SHP77 (cell line): ENCODE measurements around the gene SYNE2.
"Not testable (repeated sequence)": the region's sequence is repeated elsewhere in the genome, so short reads cannot be mapped to it uniquely, and the experiment has no call there.

ENCODE experiments used
- DNase-seq, 2 experiments: peaks; one replicate each; lab custom pipeline; 2025; lab: John Stamatoyannopoulos, UW

The SYNE2 gene

GRCh38 chr14:64137657-64138290, 285.0 kb downstream of the SYNE2 start:
- DNase-seq: no peak

GRCh38 chr14:64147126-64147790, 294.5 kb downstream of the SYNE2 start:
- no peak for DNase-seq

DNA sequence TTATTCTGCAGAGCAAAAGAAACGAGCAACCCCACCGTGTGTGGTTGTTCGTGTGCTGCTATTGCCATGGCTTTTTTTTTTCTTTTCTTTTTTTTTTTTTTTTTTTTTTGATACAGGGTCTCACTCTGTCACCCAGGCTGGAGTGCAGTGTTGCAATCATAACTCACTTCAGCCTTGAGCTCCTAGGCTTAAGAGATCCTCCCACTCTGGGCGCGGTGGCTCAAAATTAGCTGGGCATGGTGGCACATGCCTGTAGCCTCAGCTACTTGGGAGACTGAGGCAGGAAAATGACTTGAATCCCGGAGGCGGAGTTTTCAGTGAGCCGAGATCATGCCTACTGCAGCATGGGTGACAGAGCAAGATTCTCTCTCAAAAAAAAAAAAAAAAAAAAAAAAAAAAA, 297.1 kb downstream of the SYNE2 start:
- no peak for DNase-seq

DNA sequence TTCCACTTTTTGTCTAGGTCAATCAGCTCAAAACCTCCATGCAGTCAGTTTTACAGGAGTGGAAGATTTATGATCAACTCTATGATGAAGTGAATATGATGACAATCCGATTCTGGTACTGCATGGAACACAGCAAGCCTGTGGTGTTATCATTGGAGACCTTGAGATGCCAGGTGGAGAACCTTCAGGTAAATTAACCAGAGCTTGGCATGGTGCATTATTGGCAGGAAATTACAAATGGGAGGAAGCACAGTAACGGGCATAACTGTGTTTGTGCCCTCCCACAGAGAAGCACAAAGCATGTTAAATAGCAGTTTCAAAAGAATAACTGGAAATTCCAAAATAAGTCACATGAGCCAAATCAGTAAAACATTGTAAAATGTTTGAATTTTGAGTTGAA, 305.8 kb downstream of the SYNE2 start:
- no peak for DNase-seq

GRCh38 chr14:64159588-64159987, 306.8 kb downstream of the SYNE2 start:
- no peak for DNase-seq

DNA sequence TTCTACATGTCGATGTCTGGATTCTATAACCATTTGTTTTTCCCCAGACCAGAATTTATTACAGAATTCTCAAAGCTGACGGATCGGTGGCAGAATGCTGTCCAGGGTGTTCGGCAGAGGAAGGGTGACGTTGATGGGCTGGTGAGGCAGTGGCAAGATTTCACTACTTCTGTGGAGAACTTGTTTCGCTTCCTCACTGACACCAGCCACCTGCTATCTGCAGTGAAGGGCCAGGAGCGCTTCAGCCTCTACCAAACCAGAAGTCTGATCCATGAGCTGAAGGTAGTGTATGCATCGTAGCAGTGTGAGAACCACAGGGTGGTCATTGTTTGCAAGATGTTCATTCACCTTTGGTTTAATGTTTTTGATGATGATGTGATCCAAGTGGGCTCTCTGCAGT, 317.4 kb downstream of the SYNE2 start:
- no peak for DNase-seq

- no peak for DNase-seq
Observed at GRCh38 chr14:64174922-64175782, 322.3 kb downstream of the SYNE2 start.

DNA sequence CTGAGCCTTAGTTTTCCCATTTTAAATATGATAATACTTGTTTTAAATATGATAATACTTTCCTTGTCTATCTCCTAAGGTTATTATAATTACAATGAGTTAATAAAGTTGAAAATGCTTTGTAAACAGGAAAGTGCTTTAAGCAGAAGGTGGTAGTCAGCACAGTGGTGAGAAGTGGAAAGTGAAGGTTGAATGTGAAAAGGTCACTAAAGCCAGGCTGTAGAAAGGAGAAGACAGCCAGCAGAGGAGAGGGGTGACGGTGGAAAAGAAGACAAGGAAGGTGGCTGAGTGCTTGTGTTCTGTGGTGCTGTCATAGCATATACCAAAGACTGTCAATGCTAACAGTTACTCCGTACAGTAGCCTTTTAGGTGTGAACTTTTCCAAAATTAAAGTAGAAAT, 323.5 kb downstream of the SYNE2 start:
- no peak for DNase-seq

DNA sequence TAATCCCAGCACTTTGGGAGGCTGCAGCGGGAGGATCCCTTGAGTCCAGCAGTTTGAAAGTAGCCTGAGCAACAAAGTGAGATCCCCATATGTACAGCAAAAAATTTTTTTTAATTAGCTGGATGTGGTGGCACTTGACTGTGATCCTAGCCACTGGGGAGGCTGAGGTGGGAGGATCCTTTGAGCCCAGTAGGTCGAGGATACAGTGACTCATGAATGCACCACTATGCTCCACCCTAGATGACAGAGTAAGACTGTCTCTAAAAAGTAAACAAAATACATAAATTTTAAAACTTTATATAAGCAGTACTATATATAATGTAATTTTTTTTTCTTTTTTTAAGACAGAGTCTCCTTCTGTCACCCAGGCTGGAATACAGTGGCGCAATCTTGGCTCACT, 326.0 kb downstream of the SYNE2 start:
- DNase-seq: no peak

- not testable (repeated sequence) for DNase-seq
Observed at GRCh38 chr14:64182908-64183307, 330.1 kb downstream of the SYNE2 start.

- DNase-seq: no peak
Observed at GRCh38 chr14:64184103-64184729, 331.4 kb downstream of the SYNE2 start.

GRCh38 chr14:64185184-64185583, 332.4 kb downstream of the SYNE2 start:
- DNase-seq: no peak

DNA sequence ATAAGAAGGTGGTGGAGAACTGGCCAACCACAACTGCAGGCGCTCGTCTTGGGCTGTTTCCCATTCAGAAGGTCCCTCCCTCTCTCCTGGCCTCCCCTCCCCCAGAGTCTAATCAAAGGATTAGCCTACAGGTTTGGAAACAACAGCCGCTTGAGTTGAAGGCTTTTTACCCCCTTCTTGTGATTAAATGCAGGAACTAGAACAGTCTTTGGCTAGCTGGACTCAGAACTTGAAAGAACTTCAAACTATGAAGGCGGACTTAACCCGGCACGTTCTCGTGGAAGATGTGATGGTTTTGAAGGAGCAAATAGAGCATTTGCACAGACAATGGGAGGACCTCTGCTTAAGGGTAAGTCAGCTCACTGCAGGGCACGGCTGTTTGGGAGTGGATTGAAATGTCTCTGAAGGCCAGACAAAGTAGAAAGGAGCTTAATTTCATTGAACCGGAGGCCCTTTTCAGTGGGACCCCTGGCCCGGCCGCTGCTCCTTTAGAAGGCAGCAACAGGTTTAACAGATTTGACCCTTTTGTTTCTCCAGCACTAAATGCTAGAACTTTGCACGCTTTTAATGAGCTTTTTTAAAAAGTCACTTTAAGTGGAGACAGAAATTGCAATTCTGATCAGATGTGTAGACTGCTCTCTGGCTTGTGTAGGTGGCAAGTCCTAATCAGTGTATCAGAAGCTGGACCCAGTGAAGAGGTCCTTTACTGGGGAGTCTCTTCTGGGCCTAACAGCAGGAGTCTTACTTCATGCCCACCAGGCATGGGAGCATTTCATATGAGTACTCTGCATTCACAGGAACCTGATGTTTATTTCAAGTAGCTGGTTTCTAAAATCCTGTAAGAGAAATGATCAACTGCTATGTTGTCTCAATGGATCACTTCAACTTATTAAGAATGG, 333.7 kb downstream of the SYNE2 start:
- no peak for DNase-seq

DNA sequence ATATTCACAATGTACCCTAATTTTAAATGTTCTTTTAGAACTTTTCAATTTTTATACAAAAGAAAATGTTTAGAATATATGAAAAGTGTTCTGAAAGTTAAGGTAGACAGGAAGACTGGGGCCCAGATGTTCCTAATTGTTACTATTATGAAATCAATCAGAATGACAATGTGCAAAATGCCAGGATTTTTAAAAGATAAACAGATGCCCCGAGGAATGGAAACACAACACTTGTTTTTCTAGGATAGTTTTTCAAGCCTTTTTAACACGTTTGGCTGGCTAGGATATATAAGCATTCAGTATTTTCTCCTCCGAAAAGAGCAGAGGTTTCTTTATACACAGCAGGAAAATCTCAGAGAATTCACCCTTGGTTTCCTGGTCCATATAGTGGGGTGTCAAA, 334.5 kb downstream of the SYNE2 start:
- no peak for DNase-seq

- DNase-seq: no peak
Observed at GRCh38 chr14:64190974-64191502, 338.2 kb downstream of the SYNE2 start.

- no peak for DNase-seq
Observed at GRCh38 chr14:64191756-64192155, 339.0 kb downstream of the SYNE2 start.

DNA sequence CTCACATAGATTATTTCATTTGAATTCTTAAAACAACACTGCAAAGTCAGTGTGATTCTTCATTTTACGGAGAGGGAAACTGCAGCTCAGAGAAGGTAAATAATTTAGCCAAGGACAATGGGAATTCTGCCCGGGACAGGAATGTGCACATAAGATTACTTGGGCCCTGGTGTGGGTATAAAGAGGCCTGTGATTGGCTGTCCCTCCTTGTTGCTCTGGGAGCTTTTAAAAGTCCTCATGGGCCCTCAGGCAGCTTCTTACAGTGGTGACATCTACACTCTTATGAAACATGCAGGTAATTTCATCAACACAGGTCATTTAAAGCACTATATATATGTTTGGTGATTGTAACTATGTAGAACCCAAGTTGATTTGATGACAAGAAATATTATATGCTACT, 341.0 kb downstream of the SYNE2 start:
- DNase-seq: no peak

- DNase-seq: no peak
Observed at GRCh38 chr14:64194404-64194803, 341.6 kb downstream of the SYNE2 start.

GRCh38 chr14:64195199-64195598, 342.4 kb downstream of the SYNE2 start:
- DNase-seq: no peak

DNA sequence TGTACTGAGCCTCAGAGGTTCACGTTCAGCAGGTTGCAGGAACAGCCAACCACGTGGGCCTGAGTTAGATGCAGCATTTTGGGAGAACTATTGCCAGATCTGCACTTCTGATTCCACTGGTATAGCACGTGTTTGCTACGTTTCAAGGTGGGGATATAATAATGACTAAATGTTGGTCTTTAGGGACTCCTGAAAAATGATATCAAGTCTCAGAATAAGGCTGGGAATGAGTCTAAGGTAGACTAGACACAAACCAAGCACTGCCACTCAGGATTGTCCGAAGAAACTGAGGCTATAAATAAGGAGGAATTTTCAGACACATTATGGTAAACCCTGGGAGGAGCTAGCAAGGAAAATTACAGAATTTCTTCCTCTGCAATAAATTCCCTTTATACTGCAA, 343.3 kb downstream of the SYNE2 start:
- no peak for DNase-seq

- DNase-seq: peak; percentile 79 to 81
Observed at GRCh38 chr14:64196814-64197411, 344.1 kb downstream of the SYNE2 start.
